GM18505 (cell line): ENCODE measurements around the gene MFNG.

Experiments used
- ATAC-seq: cut with Tn5 transposase; IDR thresholded peaks from one replicate; pipeline ENCODE4 v1.9.1; 2021; ENCODE audit not compliant: unreplicated experiment
- POLR2A ChIP-seq: IDR thresholded peaks from 4 replicates; pipeline ENCODE4 v1.6.1; 2011; ENCODE audit warnings: borderline replicate concordance; ENCODE audit not compliant: insufficient read depth, insufficient read length; ENCODE audit errors: extremely low read depth

Gene MFNG

GRCh38 chr22:37520776-37521191 is 34.6 kb upstream of the MFNG start:
- ATAC-seq = no peak

GRCh38 chr22:37519268-37520195 is 33.3 kb upstream of the MFNG start, which contains the start of gene CARD10:
TSS of gene CARD10 (minus strand) at chr22:37519415. CDS start at chr22:37519200, 215 bp downstream.
- ATAC-seq = no peak
- no peak for TF ChIP-seq POLR2A

More at GRCh38 chr22:37520776-37521191, 34.6 kb upstream of the MFNG start:
- TF ChIP-seq POLR2A = no peak

- TF ChIP-seq POLR2A = no peak
- ATAC-seq = no peak
These were observed 32.5 kb upstream of the MFNG start for GRCh38 chr22:37518509-37519267.

- no peak for TF ChIP-seq POLR2A
- ATAC-seq = no peak
These were observed 31.8 kb upstream of the MFNG start for GRCh38 chr22:37517826-37518450.

- no peak for ATAC-seq
These were observed 30.3 kb upstream of the MFNG start for GRCh38 chr22:37516456-37516855.

GRCh38 chr22:37515901-37516300 is 29.7 kb upstream of the MFNG start:
- ATAC-seq = no peak
- TF ChIP-seq POLR2A = no peak

More at GRCh38 chr22:37516456-37516855, 30.3 kb upstream of the MFNG start:
- no peak for TF ChIP-seq POLR2A

GRCh38 chr22:37514526-37515051 is 28.4 kb upstream of the MFNG start:
- TF ChIP-seq POLR2A = no peak
- no peak for ATAC-seq

- no peak for TF ChIP-seq POLR2A
- no peak for ATAC-seq
These were observed 25.4 kb upstream of the MFNG start for GRCh38 chr22:37511395-37512104.

- TF ChIP-seq POLR2A = no peak
- ATAC-seq = no peak
These were observed 23.9 kb upstream of the MFNG start for GRCh38 chr22:37510091-37510490.

GRCh38 chr22:37509059-37509860 is 23.1 kb upstream of the MFNG start:
- no peak for TF ChIP-seq POLR2A
- no peak for ATAC-seq

- no peak for ATAC-seq
- TF ChIP-seq POLR2A = no peak
These were observed 22.3 kb upstream of the MFNG start for GRCh38 chr22:37508431-37508992.
